Neutrophil (primary cell): Measurements from ENCODE around the gene SYNE3.

Source experiments
- H3K27ac ChIP-seq: fragments of 200-600 bp; sonication (generic); 2 replicates; pipeline ENCODE4 v1.5.1; 2016; ENCODE audit warnings: mild to moderate bottlenecking, moderate library complexity
- H3K27me3 ChIP-seq: fragments of 200-600 bp; sonication (generic); 2 replicates; pipeline ENCODE4 v1.6.0; 2016; ENCODE audit warnings: mild to moderate bottlenecking
- H3K36me3 ChIP-seq: fragments of 200-600 bp; sonication (generic); 2 replicates; pipeline ENCODE4 v1.5.1; 2017
- H3K4me1 ChIP-seq, 2 experiments: fragments of 200-600 bp in 1 of 2; sonication (generic) in 1 of 2; 1 replicate in 1 of 2; 2 replicates in 1 of 2; pipeline versions ENCODE4 v1.5.1 to v1.6.1; 2013 to 2016; ENCODE audit warnings: low read depth in 1 of 2, low read length in 1 of 2, mild to moderate bottlenecking in 1 of 2, moderate library complexity in 1 of 2; ENCODE audit not compliant: control insufficient read depth in 1 of 2, insufficient read depth in 1 of 2
- H3K4me3 ChIP-seq, 2 experiments: fragments of 200-600 bp in 1 of 2; sonication (generic) in 1 of 2; 1 replicate in 1 of 2; 2 replicates in 1 of 2; pipeline ENCODE4 v1.5.1; 2013 to 2016; ENCODE audit warnings: low read depth in 1 of 2, low read length in 1 of 2, mild to moderate bottlenecking in 1 of 2, moderate library complexity in 1 of 2
- H3K9me3 ChIP-seq: fragments of 200-600 bp; sonication (generic); 2 replicates; pipeline ENCODE4 v1.5.1; 2016
- TF ChIP-seq, protein P1 (sequence below): fragments of 200-600 bp; sonication (generic); IDR thresholded peaks from 2 replicates; pipeline ENCODE4 v1.5.1; 2016; ENCODE audit warnings: antibody characterized with exemption

SYNE3 gene

GRCh38 chr14:95479494-95479893 lies 37.0 kb downstream of the SYNE3 start:
- H3K4me3 ChIP-seq, result no peak overlapping the region
- H3K27ac ChIP-seq, result no peak overlapping the region
- no peaks in the 10 kb centered on the region for H3K27me3 ChIP-seq
- no peaks in the 10 kb centered on the region for H3K9me3 ChIP-seq
- no peaks in the 10 kb centered on the region for H3K4me1 ChIP-seq
- TF ChIP-seq, protein P1, sequence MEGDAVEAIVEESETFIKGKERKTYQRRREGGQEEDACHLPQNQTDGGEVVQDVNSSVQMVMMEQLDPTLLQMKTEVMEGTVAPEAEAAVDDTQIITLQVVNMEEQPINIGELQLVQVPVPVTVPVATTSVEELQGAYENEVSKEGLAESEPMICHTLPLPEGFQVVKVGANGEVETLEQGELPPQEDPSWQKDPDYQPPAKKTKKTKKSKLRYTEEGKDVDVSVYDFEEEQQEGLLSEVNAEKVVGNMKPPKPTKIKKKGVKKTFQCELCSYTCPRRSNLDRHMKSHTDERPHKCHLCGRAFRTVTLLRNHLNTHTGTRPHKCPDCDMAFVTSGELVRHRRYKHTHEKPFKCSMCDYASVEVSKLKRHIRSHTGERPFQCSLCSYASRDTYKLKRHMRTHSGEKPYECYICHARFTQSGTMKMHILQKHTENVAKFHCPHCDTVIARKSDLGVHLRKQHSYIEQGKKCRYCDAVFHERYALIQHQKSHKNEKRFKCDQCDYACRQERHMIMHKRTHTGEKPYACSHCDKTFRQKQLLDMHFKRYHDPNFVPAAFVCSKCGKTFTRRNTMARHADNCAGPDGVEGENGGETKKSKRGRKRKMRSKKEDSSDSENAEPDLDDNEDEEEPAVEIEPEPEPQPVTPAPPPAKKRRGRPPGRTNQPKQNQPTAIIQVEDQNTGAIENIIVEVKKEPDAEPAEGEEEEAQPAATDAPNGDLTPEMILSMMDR, result no peak
- peaks cover 26% of the 10 kb centered on the region for H3K36me3 ChIP-seq

GRCh38 chr14:95478818-95479217 lies 37.6 kb downstream of the SYNE3 start:
- no peak overlapping the region for H3K27ac ChIP-seq
- H3K4me1 ChIP-seq, result no peaks in the 10 kb centered on the region
- H3K4me3 ChIP-seq, result no peak overlapping the region
- H3K36me3 ChIP-seq, result peaks cover 33% of the 10 kb centered on the region
- TF ChIP-seq, protein P1, result no peak
- no peaks in the 10 kb centered on the region for H3K9me3 ChIP-seq
- no peaks in the 10 kb centered on the region for H3K27me3 ChIP-seq

GRCh38 chr14:95478309-95478708 lies 38.1 kb downstream of the SYNE3 start:
- Histone ChIP-seq H3K4me3 (no peak overlapping the region), H3K36me3 (peaks cover 38% of the 10 kb centered on the region), H3K27ac (no peak overlapping the region), H3K4me1 (peaks cover 0 to under 1% of the 10 kb centered on the region in 2 experiments), H3K27me3 (no peaks in the 10 kb centered on the region), H3K9me3 (no peaks in the 10 kb centered on the region)
- TF ChIP-seq, protein P1, result no peak

- no peak overlapping the region for H3K27ac ChIP-seq
- no peaks in the 10 kb centered on the region for H3K9me3 ChIP-seq
- peaks cover 3% of the 10 kb centered on the region in 2 experiments for H3K4me1 ChIP-seq
- TF ChIP-seq, protein P1, result no peak
- peaks cover 44% of the 10 kb centered on the region for H3K36me3 ChIP-seq
- H3K4me3 ChIP-seq, result no peak overlapping the region
- no peaks in the 10 kb centered on the region for H3K27me3 ChIP-seq
Observed at GRCh38 chr14:95477411-95478269, 38.8 kb downstream of the SYNE3 start.

DNA sequence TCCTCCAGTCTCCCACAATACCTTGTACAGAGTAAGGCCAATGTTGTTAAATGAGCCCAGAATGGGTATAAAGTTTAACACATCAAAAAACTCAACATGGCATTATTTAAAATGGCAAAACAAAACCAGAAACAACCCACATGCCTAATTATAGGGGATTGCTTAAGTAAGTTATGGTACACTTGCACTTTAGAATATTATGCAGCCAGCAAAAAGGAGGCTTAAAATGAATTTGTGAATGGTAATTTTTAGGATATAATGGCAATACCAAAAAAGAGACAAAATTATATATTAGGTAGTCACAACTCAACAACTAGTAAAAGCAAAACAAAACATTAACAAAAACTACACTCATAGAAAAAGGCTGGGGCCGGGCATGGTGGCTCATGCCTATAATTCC lies 39.7 kb downstream of the SYNE3 start:
- H3K9me3 ChIP-seq, result no peaks in the 10 kb centered on the region
- peaks cover 3% of the 10 kb centered on the region in 2 experiments for H3K4me1 ChIP-seq
- H3K27me3 ChIP-seq, result no peaks in the 10 kb centered on the region
- H3K36me3 ChIP-seq, result peaks cover 53% of the 10 kb centered on the region
- no peak overlapping the region for H3K4me3 ChIP-seq
- H3K27ac ChIP-seq, result no peak overlapping the region
- TF ChIP-seq, protein P1, result no peak
